Fibroblast of skin of left biceps (primary cell): ENCODE results near the gene IL1A.

Experiments used
- DNase-seq, 2 experiments: peaks; one replicate each; pipeline ENCODE4 v3.0.0-alpha.2; 2013; ENCODE audit warnings: low read depth in 2 of 2

Gene IL1A

DNA sequence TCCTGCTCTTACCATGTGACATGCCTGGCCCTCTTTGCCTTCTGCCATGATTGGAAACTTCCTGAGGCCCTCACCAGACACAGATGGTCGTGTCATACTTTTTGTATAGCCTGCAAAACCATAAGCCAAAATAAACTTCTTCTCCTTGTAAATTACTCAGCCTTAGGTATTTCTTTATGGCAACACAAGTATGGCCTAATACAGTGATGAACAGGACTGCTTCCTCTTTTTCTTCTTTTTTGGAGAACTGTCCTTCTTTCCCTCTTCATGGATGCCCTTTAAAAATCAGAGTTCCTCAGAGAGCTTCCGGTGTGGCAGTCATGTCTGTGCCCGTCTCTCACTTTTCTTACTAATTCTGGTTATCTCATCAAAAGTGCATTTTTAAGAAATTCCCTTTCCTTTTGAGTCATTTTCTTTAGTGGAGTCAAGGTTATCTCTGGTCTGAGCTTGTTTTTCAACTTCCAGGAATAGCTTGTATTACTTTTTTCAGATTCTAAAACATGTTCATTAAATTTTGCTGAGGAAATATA lies 9.2 kb upstream of the IL1A start:
- DNase-seq, result no peak

DNA sequence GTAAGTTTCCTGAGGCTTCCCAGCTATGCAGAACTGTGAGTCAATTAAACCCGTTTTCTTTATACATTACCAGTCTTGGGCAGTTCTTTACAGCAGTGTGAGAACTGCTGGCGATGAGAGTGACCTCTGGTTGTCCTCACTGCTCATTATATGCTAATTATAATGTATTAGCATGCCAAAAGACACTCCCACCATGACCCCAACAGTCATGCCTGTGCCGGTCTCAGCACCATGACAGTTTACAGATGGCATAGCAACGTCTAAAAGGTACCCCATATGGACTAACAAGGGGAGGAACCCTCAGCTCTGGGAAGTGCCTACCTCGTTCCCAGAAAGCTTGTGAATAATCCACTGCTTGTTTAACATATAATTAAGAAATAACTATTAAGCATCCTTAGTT lies 8.1 kb upstream of the IL1A start:
- no peak for DNase-seq

DNA sequence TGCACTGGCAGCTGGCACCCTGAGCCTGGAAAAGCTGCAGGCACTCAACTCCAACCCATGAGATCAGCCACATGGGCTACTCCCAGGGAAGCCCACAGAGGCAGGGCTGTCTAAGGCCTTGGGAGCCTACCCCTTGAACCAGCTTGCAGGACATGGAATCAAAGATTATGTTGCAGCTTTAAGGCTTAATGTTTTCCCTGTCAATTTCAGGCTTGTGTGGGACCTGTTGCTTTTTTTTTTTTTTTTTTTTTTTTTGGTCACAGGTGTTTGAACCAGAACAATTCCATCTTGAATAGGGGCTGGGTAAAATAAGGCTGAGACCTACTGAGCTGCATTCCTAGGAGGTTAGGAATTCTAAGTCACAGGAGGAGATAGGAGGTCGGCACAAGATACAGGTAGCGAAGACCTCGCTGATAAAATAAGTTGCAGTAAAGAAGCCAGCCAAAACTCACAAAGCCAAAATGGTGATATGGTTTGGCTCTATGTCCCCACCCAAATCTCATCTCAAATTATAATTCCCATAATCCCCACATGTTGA lies 7.5 kb upstream of the IL1A start:
- DNase-seq, result no peak

DNA sequence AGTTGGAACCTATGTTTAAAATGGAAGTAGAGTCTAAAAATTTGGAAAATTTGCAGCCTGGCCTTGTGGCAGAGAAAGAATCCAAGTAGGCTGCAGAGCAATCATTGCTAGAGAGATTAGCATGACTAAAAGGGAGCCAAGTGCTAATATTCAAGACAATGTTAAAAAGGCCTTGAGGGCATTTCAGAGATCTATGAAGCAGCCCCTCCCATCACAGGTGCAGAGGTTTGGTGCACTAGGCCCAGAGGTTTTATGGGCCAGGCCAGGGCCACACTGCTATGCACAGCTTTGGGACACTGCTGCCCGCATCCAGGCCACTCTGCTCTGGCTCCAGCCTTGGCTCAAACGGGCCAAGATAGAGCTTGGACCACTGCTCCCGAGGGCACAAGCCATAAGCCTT lies 6.7 kb upstream of the IL1A start:
- no peak for DNase-seq

DNA sequence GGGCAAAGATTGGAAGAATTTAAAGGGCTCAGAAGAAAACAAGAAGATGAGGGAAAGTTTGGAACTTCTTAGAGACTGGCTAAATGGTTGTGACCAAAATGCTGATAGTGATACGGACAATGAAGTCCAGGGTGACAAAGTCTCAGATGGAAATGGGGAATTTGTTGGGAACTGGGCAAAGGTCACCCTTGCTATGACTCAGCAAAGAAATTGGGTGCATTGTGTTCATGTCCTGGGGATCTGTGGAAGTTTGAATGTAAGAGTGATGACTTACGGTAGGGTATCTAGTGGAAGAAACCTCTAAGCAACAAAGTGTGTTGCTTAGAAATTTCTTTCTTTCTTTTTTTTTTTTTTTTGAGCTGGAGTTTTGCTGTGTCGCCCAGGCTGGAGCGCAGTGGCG lies 6.0 kb upstream of the IL1A start:
- DNase-seq, result no peak

DNA sequence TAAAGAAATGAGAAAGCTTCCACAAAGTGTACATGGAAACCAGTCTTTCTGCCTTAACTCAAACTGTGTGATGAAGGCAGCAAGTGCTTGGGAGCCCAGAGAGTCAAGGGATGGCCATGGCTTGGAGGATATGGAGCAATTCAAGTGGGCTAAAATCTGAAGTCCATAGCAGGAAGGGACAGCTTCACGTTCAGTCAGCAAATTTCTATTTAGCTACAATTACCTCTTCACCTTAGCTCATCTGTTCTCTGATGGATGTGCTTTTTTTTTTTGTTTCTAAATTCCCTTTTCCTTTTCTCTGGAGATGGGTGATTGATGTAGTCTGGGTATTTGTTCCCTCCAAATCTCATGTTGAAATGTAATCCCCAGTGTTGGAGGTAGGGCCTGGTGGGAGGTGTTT lies 4.9 kb upstream of the IL1A start:
- no peak for DNase-seq

DNA sequence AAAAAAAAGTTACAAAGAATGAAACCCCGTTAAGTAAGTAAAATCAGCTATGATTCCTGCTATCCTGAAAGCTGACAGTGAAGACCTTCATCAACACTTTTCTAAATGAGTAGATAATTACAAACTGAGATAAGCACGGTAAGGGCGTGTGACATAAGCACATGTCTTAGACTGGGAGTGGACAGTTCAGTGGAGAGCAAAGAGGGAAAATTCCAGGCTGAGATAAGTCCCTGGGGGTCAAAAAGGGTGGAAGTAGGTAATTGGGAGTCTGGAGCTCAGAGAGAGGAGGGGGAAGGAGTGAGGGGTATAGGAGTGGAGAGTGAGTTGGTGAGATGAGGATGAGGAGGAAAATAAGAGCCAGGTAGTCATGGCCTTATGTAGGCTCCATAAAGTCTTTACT lies 4.4 kb upstream of the IL1A start:
- no peak for DNase-seq

DNA sequence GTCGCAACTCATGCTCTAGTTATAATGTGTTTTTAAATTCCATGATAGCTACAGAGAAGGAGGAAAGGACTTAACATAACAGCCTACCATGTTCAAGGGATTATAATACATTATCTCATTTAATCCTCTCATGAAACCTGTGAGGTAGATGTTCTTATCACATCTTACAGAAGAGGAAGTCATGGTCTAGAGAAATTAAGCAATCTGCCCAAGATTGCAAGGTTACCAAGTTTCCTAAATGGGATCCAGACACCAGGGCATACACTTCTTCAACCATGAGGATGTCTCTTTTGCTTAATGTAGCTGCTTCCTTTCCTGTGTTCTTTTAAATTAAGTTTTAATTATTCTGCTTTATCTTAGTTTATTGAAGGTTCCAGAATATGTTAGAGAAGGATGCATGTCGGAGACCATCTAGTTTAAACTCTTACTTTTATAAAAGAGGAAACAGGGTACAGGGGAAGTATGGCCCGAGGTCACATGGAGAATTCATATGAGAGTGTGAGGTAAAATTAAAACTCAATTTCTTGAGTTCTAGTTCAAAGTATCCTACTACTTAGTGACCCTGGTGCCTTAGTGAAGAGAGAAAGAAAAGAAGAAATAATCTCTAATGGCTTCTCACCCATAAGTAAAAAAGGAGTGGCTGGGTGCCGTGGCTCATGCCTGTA lies 3.6 kb upstream of the IL1A start:
- DNase-seq, result no peak

DNA sequence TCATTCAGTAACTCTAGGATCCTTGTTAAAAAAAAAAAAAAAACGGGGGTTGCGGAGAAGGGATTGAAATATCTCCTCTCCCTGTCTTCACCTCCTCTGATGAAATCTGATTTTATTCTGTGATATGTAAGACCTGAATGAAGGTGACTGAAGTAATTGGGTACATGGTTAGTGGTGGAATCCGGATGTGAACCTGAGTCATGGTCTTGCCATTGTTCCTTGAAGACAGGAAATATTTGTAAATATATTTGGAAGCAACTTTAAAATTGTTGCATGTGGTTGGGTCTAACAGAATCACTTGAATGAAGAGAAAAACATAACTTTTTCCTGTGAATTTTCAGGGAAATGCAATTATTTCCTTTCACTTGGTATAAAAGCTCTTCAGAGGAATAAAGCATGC lies 3.0 kb upstream of the IL1A start:
- DNase-seq, result no peak

DNA sequence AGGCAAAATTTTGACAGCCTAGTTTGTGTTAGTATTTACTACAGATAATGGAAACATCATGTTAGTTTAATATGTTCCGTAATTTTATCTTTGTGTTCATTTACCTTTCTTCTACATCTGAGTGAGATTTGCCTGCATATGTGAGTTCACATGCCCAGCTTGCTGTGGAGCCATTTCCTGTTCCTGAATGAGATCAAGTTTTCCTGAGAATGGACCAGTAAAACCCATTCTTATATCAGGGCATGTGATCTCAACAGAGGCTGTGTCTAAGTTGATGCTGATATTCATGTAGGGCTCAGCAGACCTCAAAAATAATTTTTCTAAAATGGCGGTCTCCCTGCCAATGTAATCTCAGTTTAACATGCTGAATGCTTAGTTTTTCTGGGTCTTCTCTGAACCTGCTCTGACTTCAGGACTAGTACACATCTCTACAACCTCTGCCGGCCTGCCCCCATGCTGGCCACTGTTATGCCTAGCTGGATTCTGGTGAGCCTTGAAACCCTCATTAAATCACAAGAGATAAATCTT lies 1.0 kb downstream of the IL1A start:
- DNase-seq, result no peak

DNA sequence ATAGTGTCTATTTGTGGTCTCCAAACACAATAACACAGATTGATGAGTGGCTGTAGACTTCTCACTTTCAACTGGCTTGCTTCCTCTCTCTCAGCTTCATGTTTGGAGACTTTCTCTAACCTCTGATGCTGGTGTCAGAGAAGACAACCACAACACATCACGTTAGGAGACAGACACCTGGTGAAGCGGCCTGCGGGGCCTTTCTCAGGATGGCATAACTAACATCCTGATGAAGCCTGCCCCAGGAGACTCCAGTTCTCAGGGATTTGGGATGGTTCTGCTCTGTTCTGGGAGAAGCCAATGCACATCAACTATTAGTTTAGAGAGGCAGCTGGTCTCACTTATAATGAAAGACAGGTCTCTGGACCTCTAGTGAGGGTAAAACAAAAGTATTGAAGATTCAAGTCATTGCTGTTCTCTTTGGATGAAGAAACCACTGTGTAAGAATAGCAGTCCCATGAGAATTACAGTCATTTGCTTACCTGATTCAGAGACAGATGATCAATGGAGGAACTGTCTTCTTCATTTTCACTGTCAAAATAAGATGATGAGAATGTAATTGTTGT lies 2.0 kb downstream of the IL1A start:
- DNase-seq, result no peak

DNA sequence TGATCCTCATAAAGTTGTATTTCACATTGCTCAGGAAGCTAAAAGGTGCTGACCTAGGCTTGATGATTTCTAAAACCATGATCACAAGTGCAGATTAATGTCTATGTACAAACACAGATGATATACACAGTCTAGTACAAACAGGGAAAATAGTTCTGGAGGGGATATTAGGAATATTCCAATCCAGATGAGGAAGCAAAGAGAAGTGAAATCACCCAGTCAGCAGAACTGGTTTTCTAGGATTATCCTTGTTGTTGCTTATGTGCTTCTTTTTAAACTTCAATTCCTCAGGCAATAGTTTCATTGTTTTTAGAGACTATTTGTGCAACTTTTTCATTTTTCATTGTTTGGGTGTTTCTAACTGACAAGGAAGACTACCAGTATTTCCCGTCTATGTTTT lies 4.7 kb downstream of the IL1A start:
- DNase-seq, result no peak

DNA sequence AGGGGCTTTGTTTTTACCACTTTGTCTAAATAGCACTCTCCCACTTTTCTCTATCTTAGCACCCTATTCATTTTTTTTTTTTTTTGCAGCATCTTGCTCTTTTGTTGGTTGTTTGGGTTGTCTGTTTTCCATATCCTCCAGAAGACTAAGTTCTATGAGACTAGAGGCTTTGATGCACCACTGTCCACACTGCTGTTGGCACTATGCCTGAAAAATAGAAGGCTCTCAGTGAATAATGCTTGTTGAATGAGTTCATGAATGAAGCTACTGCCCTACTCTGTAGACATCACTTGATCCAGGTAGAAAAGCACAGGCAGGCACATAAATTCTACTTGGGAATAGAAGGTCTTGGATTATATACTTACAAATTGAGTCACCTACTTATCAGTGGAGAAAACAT lies 7.3 kb downstream of the IL1A start:
- DNase-seq, result no peak

DNA sequence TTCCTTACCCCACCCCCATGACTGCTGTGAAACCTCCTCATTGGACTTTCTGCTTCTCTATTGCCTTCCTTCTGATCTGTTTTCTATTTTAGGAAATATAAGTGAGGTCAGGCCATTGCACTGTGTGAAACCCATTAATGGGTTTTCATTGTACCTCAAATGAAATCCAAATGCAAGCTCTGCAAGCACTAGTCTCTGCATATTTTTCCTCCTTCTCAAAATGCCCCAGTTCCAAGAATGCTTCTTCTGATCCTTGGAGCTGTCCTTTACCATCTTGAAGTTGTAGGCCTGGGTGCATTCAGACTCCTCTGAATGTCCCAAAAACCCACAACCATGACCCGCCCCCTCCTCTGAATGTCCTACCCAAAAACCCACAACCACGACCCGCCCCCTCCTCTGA lies 8.2 kb downstream of the IL1A start:
- no peak for DNase-seq

DNA sequence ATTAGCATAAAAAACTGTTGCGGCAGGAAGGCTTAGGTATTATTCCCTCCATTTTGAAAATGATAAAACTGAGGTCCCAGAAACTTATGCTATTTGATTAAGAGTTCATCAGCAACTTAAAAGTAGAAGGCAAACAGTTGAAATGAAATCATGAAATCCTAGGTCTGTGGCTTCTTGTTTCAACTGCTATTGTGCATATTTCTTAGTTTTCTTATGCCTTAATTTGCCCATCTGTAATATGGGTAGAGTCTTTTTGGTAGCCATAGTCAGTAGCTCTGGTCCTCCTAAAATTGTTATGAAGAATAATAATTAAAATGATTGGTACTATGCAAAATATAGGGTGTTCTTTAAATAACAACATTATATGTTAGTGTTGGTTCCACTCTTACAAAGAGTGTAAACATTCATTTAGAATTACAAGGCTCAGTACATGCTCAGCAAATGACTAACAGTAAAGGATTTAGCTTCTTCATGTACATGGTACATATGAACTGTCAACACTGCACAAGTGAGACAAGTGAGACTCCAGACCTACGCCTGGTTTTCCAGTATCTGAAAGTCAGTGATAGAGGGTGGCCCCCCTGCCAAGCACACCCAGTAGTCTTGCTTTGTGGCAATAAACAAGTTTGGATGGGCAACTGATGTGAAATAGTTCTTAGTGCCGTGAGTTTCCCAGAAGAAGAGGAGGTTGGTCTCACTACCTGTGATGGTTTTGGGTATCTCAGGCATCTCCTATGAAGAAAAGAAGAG lies 9.6 kb downstream of the IL1A start:
- no peak for DNase-seq

DNA sequence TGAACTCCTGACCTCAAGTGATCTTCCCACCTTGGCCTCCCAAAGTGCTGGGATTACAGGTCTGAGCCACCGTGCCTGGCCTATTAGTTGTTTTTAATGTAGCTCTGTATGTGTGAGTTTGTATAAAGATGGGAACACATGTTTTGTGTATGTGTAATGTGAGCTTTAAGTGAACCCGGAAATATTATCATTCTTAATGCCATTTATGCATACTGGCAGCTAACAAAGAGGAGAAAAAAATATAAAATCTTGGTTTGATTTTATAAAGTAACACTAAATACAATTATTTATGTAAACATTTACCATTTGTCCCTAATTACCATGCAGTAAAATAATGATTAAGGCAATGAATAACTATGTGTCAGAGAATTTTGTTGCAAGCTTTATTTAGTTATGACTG lies 10.7 kb downstream of the IL1A start:
- no peak for DNase-seq

DNA sequence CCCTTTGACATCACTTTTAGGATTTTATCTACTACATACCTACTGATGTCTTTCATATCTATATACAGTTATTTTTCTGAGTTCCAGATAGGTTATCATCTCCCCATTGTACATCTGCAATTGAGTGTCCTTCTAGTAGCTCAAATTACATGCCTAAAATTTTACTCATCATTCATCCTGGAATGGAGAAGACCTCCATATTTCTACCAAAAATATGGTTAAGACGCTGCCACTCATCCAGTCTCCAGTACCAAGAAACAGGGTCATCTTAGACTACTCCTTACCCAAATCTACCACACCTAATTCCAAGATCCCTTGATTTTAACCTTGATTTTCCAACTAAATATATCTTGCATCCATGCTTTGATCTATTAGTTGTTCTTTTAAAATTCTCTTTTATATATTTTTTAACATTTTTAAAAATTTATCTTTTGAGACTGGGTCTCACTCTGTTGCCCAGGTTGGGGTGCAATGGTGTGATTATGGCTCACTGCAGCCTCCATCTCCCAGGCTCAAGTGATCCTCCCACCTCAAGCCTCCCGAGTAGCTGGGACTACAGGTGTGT lies 11.3 kb downstream of the IL1A start:
- DNase-seq, result no peak

DNA sequence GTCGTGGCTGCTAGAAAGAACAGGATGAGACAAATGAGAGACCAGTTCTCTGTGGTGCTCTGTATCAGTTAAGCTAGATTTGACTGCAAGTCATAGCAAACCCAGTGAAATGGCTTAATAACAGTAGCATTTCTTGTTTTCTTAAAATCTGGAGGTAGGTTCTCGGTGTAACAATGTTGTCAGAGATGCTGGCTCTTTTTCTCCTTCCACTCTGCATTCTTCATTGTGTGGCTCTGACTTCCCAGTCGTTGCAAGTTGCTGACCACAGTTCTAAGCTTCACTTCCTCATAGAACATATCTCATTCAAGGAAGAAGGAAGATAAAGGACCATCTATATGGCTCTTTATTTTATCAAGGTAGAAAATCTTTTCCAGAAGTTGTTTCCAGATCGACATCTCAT lies 12.0 kb downstream of the IL1A start:
- DNase-seq, result no peak

DNA sequence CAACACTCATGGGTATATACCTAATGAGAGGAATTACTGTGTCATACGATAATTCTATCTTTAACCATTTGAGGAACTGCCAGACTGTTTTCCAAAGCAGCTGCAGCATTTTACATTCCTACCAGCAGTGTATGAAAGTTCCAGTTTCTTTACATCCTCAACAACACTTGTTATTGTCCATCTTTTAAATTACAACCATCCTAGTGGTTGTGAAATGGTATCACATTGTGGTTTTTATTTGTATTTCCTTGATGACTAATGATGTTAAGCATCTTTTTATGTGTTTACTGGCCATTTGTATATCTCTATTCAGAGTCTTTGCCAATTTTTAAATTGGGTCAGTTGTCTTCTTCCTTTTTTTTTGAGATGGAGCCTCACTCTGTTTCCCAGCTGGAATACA lies 15.9 kb downstream of the IL1A start:
- DNase-seq, result no peak

DNA sequence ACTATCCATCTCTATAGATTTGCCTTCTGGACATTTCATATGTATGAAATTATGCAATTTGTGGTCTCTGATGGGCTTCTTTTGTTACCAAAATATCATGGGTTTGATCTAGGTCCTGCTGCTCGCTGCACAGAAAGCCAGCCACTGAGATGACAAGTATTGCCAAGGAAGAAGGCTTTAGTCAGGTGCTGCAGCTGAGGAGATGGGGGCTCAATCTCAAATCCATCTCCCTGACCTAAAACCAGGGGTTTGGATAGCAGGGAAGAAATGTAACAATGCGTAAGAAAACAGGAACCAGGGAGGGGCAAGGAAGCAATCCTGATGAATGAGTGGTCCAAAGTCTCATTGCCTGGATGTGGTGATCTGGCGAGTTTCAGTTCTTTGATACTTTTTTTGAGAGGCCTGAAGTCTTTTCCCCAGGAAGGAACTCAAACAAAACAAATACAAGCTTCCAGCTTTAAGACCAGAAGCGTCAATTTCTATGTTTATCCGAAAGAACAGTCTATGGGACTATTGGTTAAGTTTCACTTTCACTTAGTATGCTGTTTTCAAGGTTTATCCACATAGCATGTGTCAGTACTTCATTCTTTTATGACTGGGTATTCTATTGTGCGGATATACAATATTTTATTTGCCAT lies 16.5 kb downstream of the IL1A start:
- DNase-seq, result no peak

DNA sequence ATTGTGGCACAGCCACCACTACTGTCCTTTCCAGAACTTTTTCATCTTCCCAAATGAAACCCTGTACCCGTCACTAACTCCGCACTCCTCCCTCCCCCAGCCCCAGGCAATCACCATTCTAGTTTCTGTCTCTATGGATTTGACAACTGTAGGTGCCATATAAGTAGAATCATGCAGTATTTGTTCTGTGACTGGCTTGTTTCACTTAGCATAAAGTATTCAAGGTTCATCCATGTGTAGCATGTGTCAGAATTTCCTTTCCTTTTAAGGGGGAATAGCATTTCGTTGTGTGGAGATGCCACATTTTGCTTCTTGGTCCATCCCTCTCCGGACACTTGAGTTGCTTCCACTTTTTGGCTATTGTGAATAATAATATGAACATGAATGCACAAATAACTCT lies 19.0 kb downstream of the IL1A start:
- no peak for DNase-seq
